ENCODE data around the gene SH2D5.

The SH2D5 gene

DNA sequence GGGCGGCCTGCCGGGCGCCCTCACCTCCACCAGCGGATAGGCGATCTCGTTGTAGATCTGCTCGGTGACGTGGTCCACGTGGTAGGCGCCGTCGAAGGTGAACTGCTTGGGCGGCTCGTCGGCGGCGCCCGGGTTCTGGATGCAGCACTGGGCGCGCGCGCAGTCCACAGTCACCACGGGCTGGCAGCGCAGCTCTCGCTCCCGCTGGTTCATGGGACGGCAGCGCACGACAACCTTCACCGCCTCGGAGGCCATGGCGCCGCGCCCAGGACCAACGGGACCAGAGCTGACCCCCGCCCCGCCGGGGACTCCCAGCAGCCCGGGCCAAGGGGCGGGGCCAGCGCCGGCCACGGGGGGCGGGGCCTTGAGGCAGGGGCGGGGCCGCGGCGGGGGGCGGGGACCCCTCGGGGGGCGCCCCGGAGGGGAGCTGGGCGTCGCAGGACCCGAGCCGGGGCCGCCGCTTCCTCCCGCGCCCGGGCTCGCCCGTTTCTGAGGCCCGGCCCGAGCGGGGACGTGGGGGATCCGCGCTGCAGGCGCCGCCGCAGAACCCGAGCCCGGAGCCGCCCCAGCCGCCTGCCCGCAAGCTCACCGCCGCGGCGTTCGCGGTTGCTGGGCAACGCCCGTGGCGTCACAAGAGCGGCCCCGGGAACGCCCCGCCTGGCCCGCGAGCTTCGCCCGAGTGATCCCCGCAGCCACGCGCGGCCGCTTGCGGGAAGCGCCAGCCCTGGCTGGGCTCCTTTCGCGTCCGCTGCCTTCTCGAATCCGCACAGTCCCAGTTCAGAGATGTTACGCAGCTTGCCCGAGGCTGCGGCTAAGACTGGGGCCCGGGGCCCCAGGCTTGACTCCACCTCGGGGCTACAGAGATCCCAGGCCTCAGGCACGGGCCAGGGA, 14.8 kb downstream of the SH2D5 start, which contains the start of gene KIF17:
TSS of gene KIF17 (minus strand) at position 556 of the 891 bp plus-strand sequence. CDS start at position 255, 301 bp downstream.
- H3K4ac ChIP-seq (ENCODE audit: low read depth, low read length), result no peak within 1 kb of the TSS
- peak within 1 kb of the TSS; percentile 50 for H4K8ac ChIP-seq (ENCODE audit: low read depth, low read length)
- no CpG with 5 or more reads among the region's 112 CpGs for WGBS (ENCODE audit: extremely low coverage, insufficient coverage, insufficient read length)
- peak within 1 kb of the TSS; percentile 46 for H4K12ac ChIP-seq (ENCODE audit: low read depth, low read length)
- no peak within 1 kb of the TSS for H2BK5ac ChIP-seq (ENCODE audit: low read depth, low read length, poor library complexity)
- no peak within 1 kb of the TSS for H3K23ac ChIP-seq (ENCODE audit: low read length)
- peaks cover 4 to 9% of the 10 kb centered on the region in 2 experiments for H3K4me1 ChIP-seq (ENCODE audit: control insufficient read depth in 1 of 2, insufficient read depth in 2 of 2, low read length in 2 of 2)
- H3K4me2 ChIP-seq (ENCODE audit: low read length), result peak within 1 kb of the TSS; percentile 73
- H3K27me3 ChIP-seq (ENCODE audit: insufficient read depth, low read length), result peaks cover 5% of the 10 kb centered on the region
- H2BK12ac ChIP-seq (ENCODE audit: low read length), result no peak within 1 kb of the TSS
- H3K18ac ChIP-seq (ENCODE audit: low read length), result peak within 1 kb of the TSS; percentile 33
- peak within 1 kb of the TSS; percentile 66 for H2AFZ ChIP-seq (ENCODE audit: insufficient read depth, low read length, poor library complexity)
- H3K79me2 ChIP-seq (ENCODE audit: control insufficient read depth, insufficient read depth, low read length, poor library complexity), result peaks cover 2% of the 10 kb centered on the region
- H3K9me3 ChIP-seq (ENCODE audit: insufficient read depth, low read depth, low read length), result no peaks in the 10 kb centered on the region
- DNase-seq, result peak; percentile 42 to 68
- H3K4me3 ChIP-seq (ENCODE audit: low read depth, low read length), result peak within 1 kb of the TSS; percentile 68
- H3K9ac ChIP-seq (ENCODE audit: low read length), result no peak within 1 kb of the TSS
- no peak within 1 kb of the TSS for H2AK5ac ChIP-seq (ENCODE audit: low read length)
- peak within 1 kb of the TSS; percentile 45 for H4K91ac ChIP-seq (ENCODE audit: low read depth, low read length)
- H3K36me3 ChIP-seq (ENCODE audit: control insufficient read depth in 1 of 2, insufficient read depth in 2 of 2, low read length in 2 of 2), result no peaks in the 10 kb centered on the region
- peak within 1 kb of the TSS; percentile 18 for H2BK120ac ChIP-seq (ENCODE audit: insufficient read depth, low read length, poor library complexity)
- peak within 1 kb of the TSS; percentile 7 for H3K14ac ChIP-seq (ENCODE audit: low read length)
- H3K79me1 ChIP-seq (ENCODE audit: low read length), result peaks cover 8% of the 10 kb centered on the region
- H3K27ac ChIP-seq (ENCODE audit: low read depth, low read length), result no peak within 1 kb of the TSS

DNA sequence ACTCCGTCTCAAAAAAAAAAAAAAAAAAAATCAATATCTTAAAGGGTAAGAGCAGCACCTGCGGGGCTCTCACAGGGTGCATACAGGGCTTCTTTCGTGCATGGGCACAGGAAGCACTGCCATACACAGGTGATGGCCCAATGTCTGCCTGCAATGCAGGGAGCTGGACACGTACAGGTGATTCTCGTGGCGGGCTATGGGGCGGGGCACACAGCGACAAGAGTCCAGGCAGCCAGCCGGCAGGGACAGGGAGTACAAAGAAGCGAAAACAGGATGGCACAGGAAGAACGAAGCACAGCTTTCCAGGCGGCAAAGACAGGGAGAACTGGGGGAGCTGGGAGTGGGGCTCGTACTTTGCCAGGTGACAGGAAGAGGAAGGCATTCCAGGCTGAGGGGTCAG, 16.3 kb downstream of the SH2D5 start:
- Histone ChIP-seq H3K27ac (ENCODE audit: low read depth, low read length) (no peak overlapping the region), H3K4ac (ENCODE audit: low read depth, low read length) (no peak overlapping the region), H3K36me3 (ENCODE audit: control insufficient read depth in 1 of 2, insufficient read depth in 2 of 2, low read length in 2 of 2) (no peaks in the 10 kb centered on the region), H2AFZ (ENCODE audit: insufficient read depth, low read length, poor library complexity) (no peak overlapping the region), H3K14ac (ENCODE audit: low read length) (no peak overlapping the region), H3K4me3 (ENCODE audit: low read depth, low read length) (no peak overlapping the region), H4K12ac (ENCODE audit: low read depth, low read length) (no peak overlapping the region), H4K91ac (ENCODE audit: low read depth, low read length) (no peak overlapping the region), H3K4me1 (ENCODE audit: control insufficient read depth in 1 of 2, insufficient read depth in 2 of 2, low read length in 2 of 2) (peaks cover 4 to 9% of the 10 kb centered on the region in 2 experiments), H2BK12ac (ENCODE audit: low read length) (no peak overlapping the region), H3K18ac (ENCODE audit: low read length) (no peak overlapping the region), H3K79me1 (ENCODE audit: low read length) (peaks cover 8% of the 10 kb centered on the region), H4K8ac (ENCODE audit: low read depth, low read length) (no peak overlapping the region), H3K9ac (ENCODE audit: low read length) (no peak overlapping the region), H3K4me2 (ENCODE audit: low read length) (no peak overlapping the region), H3K27me3 (ENCODE audit: insufficient read depth, low read length) (peaks cover 5% of the 10 kb centered on the region), H3K79me2 (ENCODE audit: control insufficient read depth, insufficient read depth, low read length, poor library complexity) (peaks cover 2% of the 10 kb centered on the region), H3K23ac (ENCODE audit: low read length) (no peak overlapping the region), H2AK5ac (ENCODE audit: low read length) (no peak overlapping the region), H2BK5ac (ENCODE audit: low read depth, low read length, poor library complexity) (no peak overlapping the region), H3K9me3 (ENCODE audit: insufficient read depth, low read depth, low read length) (no peaks in the 10 kb centered on the region), H2BK120ac (ENCODE audit: insufficient read depth, low read length, poor library complexity) (no peak overlapping the region)
- no peak for DNase-seq
- no CpG with 5 or more reads among the region's 13 CpGs for WGBS (ENCODE audit: extremely low coverage, insufficient coverage, insufficient read length)

DNA sequence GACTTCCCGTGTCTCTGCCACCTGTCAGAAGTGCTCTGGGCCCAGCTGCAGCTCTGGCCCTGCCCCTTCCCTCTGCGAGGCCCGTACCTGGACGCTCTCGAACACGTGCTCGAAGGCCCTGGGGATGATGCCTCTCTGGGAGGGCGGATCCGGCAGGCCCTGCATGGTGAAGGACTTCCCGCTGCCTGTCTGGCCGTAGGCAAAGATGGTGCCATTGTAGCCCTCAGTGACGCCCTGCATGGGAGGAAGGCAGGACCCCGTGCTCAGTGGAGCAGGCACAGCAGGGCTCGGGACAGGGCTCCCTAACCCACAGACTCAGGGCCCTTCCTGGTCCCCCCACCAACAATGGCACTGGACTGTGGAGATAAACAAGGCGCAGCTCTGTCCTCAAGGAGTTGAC, 17.1 kb downstream of the SH2D5 start:
- H3K9me3 ChIP-seq (ENCODE audit: insufficient read depth, low read depth, low read length), result no peaks in the 10 kb centered on the region
- WGBS (ENCODE audit: extremely low coverage, insufficient coverage, insufficient read length), result no CpG with 5 or more reads among the region's 15 CpGs
- H3K4ac ChIP-seq (ENCODE audit: low read depth, low read length), result no peak overlapping the region

DNA sequence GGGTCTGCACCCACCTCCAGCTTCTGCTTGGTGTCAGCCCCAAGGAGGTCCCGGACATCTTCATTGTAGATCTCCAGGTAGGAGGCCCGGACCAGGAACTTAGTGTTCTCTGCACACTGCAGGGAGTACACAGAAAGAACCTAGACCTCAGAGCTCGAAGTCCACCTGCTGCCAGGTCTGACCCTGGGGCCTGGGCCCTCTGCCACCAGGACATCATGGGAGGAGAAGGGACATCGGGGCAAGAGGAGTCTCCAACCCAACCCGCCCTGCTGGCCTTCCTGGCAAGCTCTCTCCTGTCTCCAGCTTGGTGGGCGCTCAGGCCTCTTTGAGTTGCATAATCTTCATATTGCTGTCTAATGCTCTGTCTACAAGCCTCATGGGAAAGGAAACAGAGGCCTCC, 19.1 kb downstream of the SH2D5 start:
- no peak for DNase-seq
- H3K4me3 ChIP-seq (ENCODE audit: low read depth, low read length), result no peak overlapping the region

More for the DNA sequence above, 17.1 kb downstream of the SH2D5 start:
- peaks cover 4 to 9% of the 10 kb centered on the region in 2 experiments for H3K4me1 ChIP-seq (ENCODE audit: control insufficient read depth in 1 of 2, insufficient read depth in 2 of 2, low read length in 2 of 2)
- no peak overlapping the region for H2BK12ac ChIP-seq (ENCODE audit: low read length)
- no peak overlapping the region for H3K27ac ChIP-seq (ENCODE audit: low read depth, low read length)
- H3K79me2 ChIP-seq (ENCODE audit: control insufficient read depth, insufficient read depth, low read length, poor library complexity), result peaks cover 2% of the 10 kb centered on the region
- no peak overlapping the region for H3K23ac ChIP-seq (ENCODE audit: low read length)
- H4K91ac ChIP-seq (ENCODE audit: low read depth, low read length), result peak overlapping the region; percentile 4
- peaks cover 8% of the 10 kb centered on the region for H3K79me1 ChIP-seq (ENCODE audit: low read length)
- H2BK5ac ChIP-seq (ENCODE audit: low read depth, low read length, poor library complexity), result no peak overlapping the region
- H3K27me3 ChIP-seq (ENCODE audit: insufficient read depth, low read length), result peaks cover 5% of the 10 kb centered on the region
- no peak overlapping the region for H3K9ac ChIP-seq (ENCODE audit: low read length)
- no peak overlapping the region for H3K4me2 ChIP-seq (ENCODE audit: low read length)
- H2AFZ ChIP-seq (ENCODE audit: insufficient read depth, low read length, poor library complexity), result no peak overlapping the region
- no peak overlapping the region for H3K4me3 ChIP-seq (ENCODE audit: low read depth, low read length)
- H4K12ac ChIP-seq (ENCODE audit: low read depth, low read length), result no peak overlapping the region
- DNase-seq, result no peak
- no peak overlapping the region for H2BK120ac ChIP-seq (ENCODE audit: insufficient read depth, low read length, poor library complexity)
- no peaks in the 10 kb centered on the region for H3K36me3 ChIP-seq (ENCODE audit: control insufficient read depth in 1 of 2, insufficient read depth in 2 of 2, low read length in 2 of 2)
- no peak overlapping the region for H4K8ac ChIP-seq (ENCODE audit: low read depth, low read length)
- H3K18ac ChIP-seq (ENCODE audit: low read length), result no peak overlapping the region
- H3K14ac ChIP-seq (ENCODE audit: low read length), result no peak overlapping the region
- no peak overlapping the region for H2AK5ac ChIP-seq (ENCODE audit: low read length)

More for the DNA sequence above, 19.1 kb downstream of the SH2D5 start:
- H3K9me3 ChIP-seq (ENCODE audit: insufficient read depth, low read depth, low read length), result peaks cover 3% of the 10 kb centered on the region
- no peaks in the 10 kb centered on the region for H3K36me3 ChIP-seq (ENCODE audit: control insufficient read depth in 1 of 2, insufficient read depth in 2 of 2, low read length in 2 of 2)
- peaks cover 2% of the 10 kb centered on the region for H3K79me2 ChIP-seq (ENCODE audit: control insufficient read depth, insufficient read depth, low read length, poor library complexity)
- H4K8ac ChIP-seq (ENCODE audit: low read depth, low read length), result no peak overlapping the region
- peaks cover 3% of the 10 kb centered on the region for H3K27me3 ChIP-seq (ENCODE audit: insufficient read depth, low read length)
- H3K18ac ChIP-seq (ENCODE audit: low read length), result no peak overlapping the region
- H2AFZ ChIP-seq (ENCODE audit: insufficient read depth, low read length, poor library complexity), result no peak overlapping the region
- no peak overlapping the region for H3K27ac ChIP-seq (ENCODE audit: low read depth, low read length)
- no peak overlapping the region for H2AK5ac ChIP-seq (ENCODE audit: low read length)
- peaks cover 8% of the 10 kb centered on the region for H3K79me1 ChIP-seq (ENCODE audit: low read length)
- H2BK5ac ChIP-seq (ENCODE audit: low read depth, low read length, poor library complexity), result no peak overlapping the region
- no peak overlapping the region for H2BK120ac ChIP-seq (ENCODE audit: insufficient read depth, low read length, poor library complexity)
- no peak overlapping the region for H4K91ac ChIP-seq (ENCODE audit: low read depth, low read length)
- H2BK12ac ChIP-seq (ENCODE audit: low read length), result no peak overlapping the region
- H3K9ac ChIP-seq (ENCODE audit: low read length), result no peak overlapping the region
- no peak overlapping the region for H3K4me2 ChIP-seq (ENCODE audit: low read length)
- H3K4me1 ChIP-seq (ENCODE audit: control insufficient read depth in 1 of 2, insufficient read depth in 2 of 2, low read length in 2 of 2), result peaks cover 4 to 9% of the 10 kb centered on the region in 2 experiments
- no peak overlapping the region for H3K4ac ChIP-seq (ENCODE audit: low read depth, low read length)
- no peak overlapping the region for H3K23ac ChIP-seq (ENCODE audit: low read length)
- H4K12ac ChIP-seq (ENCODE audit: low read depth, low read length), result no peak overlapping the region
- no CpG with 5 or more reads among the region's 6 CpGs for WGBS (ENCODE audit: extremely low coverage, insufficient coverage, insufficient read length)
- no peak overlapping the region for H3K14ac ChIP-seq (ENCODE audit: low read length)
